GM08714 (cell line): Measurements from ENCODE around the gene ITSN1.

Experiments
- H3K4me3 ChIP-seq: fragments of 200-500 bp; sonication (Bioruptor generic); 2 replicates; pipeline ENCODE4 v1.5.1; 2014; ENCODE audit warnings: mild to moderate bottlenecking, low read length, inconsistent platforms
- ZNF274 ChIP-seq: IDR thresholded peaks from 2 replicates; pipeline ENCODE4 v1.6.1; 2012; ENCODE audit warnings: mild to moderate bottlenecking, low read depth, low read length

Gene ITSN1

GRCh38 chr21:33801424-33802405 is 159.4 kb downstream of the ITSN1 start:
- H3K4me3 ChIP-seq: no peak overlapping the region
- TF ChIP-seq ZNF274: no peak

- no peak overlapping the region for H3K4me3 ChIP-seq
- TF ChIP-seq ZNF274: no peak
Observed at GRCh38 chr21:33802481-33802880, 160.2 kb downstream of the ITSN1 start.

- TF ChIP-seq ZNF274: no peak
- no peak overlapping the region for H3K4me3 ChIP-seq
Observed at GRCh38 chr21:33808715-33809367, 166.5 kb downstream of the ITSN1 start.

- H3K4me3 ChIP-seq: no peak overlapping the region
- TF ChIP-seq ZNF274: no peak
Observed at GRCh38 chr21:33810766-33811165, 168.5 kb downstream of the ITSN1 start.

- no peak for TF ChIP-seq ZNF274
- no peak overlapping the region for H3K4me3 ChIP-seq
Observed at GRCh38 chr21:33811167-33812010, 169.1 kb downstream of the ITSN1 start.

GRCh38 chr21:33813832-33814365 is 171.6 kb downstream of the ITSN1 start:
- TF ChIP-seq ZNF274: no peak
- no peak overlapping the region for H3K4me3 ChIP-seq

GRCh38 chr21:33815143-33815707 is 172.9 kb downstream of the ITSN1 start:
- no peak for TF ChIP-seq ZNF274
- H3K4me3 ChIP-seq: no peak overlapping the region

GRCh38 chr21:33816174-33816573 is 173.9 kb downstream of the ITSN1 start:
- no peak for TF ChIP-seq ZNF274
- H3K4me3 ChIP-seq: no peak overlapping the region

- H3K4me3 ChIP-seq: no peak overlapping the region
- TF ChIP-seq ZNF274: no peak
Observed at GRCh38 chr21:33817138-33817537, 174.8 kb downstream of the ITSN1 start.

- TF ChIP-seq ZNF274: no peak
- no peak overlapping the region for H3K4me3 ChIP-seq
Observed at GRCh38 chr21:33817663-33818451, 175.6 kb downstream of the ITSN1 start.

GRCh38 chr21:33820230-33820770 is 178.0 kb downstream of the ITSN1 start:
- H3K4me3 ChIP-seq: no peak overlapping the region
- TF ChIP-seq ZNF274: no peak

- no peak overlapping the region for H3K4me3 ChIP-seq
- TF ChIP-seq ZNF274: no peak
Observed at GRCh38 chr21:33820798-33821197, 178.5 kb downstream of the ITSN1 start.

- TF ChIP-seq ZNF274: no peak
Observed at GRCh38 chr21:33821503-33822322, 179.4 kb downstream of the ITSN1 start.

More at GRCh38 chr21:33821503-33822322, 179.4 kb downstream of the ITSN1 start:
- H3K4me3 ChIP-seq: no peak overlapping the region
